ENCODE results near the gene SFSWAP. TPM values are rescaled to one million over a fixed set of nuclear protein-coding genes. Genes with fewer than 3 reads are reported as not detected.

SFSWAP gene
- total RNA-seq, 1 experiment from 2014 or later = 37.4 TPM

DNA sequence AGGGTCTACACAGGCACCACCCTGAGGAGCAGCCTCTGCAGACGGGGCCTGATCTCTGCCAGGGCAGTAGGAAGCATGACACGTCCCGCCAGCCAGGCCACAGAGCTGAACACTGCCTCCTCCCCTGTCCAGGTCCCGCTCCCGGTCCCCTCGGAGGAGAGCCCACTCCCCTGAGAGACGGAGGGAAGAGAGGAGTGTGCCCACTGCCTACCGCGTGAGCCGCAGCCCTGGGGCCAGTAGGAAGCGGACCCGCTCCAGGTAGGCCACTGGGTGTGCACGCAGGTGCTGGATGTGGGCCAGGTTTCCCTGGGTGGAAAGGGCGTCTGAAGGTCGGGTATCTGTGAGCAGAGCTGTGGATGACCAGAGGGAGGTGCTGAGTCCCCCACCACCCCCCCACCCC lies 75.4 kb downstream of the SFSWAP start:
- no peak for DNase-seq (ENCODE audit: low spot score)

DNA sequence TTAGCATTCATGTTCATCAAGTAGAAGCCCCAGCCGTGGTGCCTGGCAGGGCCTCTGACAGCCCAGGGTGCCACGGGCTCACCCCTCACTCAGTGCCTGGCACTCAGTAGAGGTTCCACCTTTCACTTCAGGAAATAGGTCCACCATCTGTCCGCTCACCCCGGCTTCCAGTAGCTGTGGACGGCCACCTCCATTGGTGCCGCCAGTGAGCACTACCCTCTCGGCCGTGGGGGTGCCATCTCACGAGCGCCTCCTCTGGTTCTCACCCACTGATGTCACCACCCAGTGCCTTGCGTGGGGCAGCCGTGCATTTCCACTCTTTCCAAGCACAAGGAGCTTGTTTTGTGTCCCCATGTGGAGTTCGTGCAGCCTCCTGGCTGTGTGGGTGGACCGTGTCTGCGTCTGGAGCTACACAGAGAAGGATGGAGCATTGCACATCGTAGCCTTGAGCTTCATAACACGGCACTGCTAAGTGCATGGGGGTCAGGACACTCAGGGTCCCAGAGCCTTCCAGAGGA lies 76.3 kb downstream of the SFSWAP start:
- DNase-seq (ENCODE audit: low spot score) = no peak

- no peak for DNase-seq (ENCODE audit: low spot score)
Observed at GRCh38 chr12:131788070-131788469, 77.2 kb downstream of the SFSWAP start.

DNA sequence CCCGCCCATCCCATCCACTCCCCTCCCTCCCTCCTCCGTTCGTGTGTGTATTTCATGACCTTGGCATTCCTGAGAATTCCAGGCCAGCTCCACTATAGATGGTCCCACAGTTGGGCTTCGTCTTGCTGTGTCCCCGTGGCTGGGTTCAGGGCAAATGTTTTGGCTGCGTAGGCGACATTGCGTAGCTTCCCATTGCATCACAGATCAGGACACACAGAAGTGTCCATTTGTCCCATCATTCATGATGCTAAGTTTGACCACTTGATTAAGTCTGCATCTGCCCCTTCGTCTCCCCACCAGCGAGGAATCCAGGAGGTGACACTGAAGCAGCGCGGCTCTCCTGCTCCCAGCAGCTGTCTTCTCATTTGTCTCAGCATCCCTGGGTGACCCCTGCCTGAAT lies 78.7 kb downstream of the SFSWAP start:
- no peak for DNase-seq (ENCODE audit: low spot score)

GRCh38 chr12:131793243-131794022 lies 82.5 kb downstream of the SFSWAP start:
- DNase-seq (ENCODE audit: low spot score) = no peak

DNA sequence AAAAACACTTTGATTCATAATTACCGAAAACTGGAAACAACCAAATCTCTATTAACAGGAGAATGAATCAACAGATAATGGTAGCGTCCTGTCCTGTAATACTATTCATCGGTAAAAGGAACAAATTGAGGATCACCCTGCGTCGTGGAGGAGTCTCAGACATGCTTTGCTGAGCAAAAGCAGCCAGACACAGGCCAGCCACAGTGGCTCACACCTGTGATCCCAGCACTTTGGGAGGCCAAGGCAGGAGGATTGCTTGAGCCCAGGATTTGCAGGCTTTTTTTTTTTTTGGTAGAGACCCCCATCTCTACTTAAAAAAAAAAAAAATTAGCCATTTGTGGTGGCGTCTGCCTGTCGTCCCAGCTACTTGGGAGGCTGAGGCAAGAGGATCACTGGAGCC lies 83.2 kb downstream of the SFSWAP start:
- DNase-seq (ENCODE audit: low spot score) = no peak

DNA sequence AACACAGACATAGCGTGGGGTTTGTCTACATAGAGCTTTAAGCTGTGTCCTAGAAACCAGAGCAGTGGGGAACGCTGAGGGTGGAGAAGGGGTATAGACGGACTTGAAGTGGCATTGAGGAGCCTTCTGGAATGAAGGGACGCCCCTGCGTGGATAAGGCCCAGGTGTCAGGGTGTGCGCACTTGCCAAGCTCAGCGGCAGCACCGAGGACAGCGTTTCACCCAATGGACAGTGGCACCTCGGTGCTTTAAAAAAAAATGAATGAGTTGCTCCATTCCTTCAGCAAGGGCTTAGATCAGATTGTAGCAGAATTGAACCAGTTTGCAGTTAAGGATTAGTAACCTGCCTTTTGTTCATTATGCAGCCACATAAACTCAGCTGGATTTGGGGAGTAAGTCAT lies 83.7 kb downstream of the SFSWAP start:
- no peak for DNase-seq (ENCODE audit: low spot score)

DNA sequence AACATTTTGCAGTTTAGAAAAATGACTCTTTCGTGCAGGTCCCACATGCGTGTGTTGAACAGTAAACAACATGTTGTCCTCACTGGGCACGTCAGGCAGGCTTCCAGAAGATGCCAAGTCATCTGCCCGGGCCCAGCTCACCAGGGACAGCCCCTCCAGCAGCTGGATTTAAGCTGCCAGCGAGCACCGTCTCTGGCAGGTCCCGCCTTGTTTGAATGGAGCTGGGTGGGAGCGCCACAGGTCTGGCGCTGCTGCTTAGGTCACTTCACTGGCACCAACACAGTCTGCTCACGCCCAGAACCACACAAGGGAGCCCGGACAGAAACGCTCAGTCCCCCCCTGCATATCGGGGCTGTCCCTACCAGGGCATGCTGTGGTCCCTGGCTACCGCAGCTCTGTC lies 84.2 kb downstream of the SFSWAP start:
- DNase-seq (ENCODE audit: low spot score) = no peak

- peak; percentile 34 for DNase-seq (ENCODE audit: low spot score)
Observed at GRCh38 chr12:131795690-131796410, 85.0 kb downstream of the SFSWAP start.

- DNase-seq (ENCODE audit: low spot score) = no peak
Observed at GRCh38 chr12:131796411-131796736, 85.5 kb downstream of the SFSWAP start.

DNA sequence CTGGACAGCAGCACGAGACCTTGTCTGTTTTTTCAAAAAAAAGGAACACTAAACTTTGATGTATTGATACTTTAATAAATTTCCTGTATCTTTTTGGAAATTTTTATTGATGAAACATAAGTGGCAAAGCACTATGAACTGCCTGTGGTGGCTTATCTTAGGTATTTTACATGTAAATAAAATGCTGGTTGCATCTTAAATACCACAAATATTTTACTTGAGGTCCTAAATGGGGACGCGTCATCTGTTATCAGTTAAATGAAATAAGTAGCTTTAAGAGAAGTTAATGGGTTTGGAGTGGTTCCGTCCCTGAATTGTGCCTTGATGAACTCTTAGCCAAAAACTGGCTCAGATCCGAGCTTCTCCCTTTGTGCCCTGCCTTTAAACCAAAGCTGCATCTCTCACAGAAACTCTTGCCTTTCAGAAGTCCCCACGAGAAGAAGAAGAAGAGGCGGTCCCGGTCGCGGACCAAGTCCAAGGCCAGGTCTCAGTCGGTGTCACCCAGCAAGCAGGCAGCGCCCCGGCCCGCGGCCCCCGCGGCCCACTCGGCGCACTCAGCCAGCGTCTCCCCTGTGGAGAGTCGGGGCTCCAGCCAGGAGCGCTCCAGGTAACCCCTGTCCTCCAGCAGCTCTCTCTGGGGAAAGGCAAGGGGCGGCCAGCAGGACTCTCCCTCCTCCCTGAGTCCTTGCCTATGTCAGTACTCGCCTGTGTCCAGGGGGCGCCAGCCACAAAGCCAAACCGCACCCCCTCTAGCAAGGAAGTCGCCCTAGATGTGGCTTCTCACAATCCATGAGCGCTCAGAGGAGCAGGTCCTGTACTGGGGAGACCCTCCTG lies 86.1 kb downstream of the SFSWAP start:
- no peak for DNase-seq (ENCODE audit: low spot score)

GRCh38 chr12:131797588-131797934 lies 86.7 kb downstream of the SFSWAP start:
- DNase-seq (ENCODE audit: low spot score) = no peak

- no peak for DNase-seq (ENCODE audit: low spot score)
Observed at GRCh38 chr12:131799195-131799594, 88.3 kb downstream of the SFSWAP start.

DNA sequence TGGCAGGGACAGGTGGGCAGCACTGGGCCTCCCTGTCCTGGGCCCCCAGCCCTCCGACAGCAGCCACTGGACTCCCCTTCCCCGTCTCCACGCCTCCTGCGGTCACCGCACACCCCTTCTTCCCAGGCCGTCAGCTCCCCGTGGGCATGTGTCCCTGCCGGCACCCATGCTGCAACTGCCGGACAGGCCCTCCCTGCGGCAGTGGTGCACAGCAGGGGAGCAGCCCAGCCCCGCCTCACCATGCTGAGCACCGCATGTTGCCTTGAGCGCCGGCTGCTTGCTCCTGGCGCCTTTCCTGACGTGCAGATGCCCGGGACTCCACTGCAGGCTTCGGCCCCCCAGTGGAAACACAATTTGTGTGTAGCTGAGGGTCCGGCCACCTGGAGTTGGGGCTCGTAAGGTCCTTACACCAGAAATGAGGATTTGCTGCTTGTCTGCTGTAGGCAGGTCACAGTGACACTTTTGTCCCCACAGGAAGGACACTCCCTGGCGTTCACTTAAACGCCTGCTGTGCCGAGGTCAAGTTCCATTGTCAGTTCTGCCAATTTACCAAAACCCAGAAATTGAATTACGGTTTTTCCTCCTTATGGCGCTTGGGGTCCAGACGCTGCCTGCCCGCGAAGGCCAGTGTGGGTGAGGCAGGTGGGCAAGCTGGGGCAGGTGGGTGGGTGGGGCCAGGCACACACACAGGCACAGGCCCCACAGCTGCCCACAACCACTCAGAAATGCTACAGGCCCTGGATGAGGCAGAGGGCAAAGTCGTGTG lies 89.1 kb downstream of the SFSWAP start:
- DNase-seq (ENCODE audit: low spot score) = no peak

DNA sequence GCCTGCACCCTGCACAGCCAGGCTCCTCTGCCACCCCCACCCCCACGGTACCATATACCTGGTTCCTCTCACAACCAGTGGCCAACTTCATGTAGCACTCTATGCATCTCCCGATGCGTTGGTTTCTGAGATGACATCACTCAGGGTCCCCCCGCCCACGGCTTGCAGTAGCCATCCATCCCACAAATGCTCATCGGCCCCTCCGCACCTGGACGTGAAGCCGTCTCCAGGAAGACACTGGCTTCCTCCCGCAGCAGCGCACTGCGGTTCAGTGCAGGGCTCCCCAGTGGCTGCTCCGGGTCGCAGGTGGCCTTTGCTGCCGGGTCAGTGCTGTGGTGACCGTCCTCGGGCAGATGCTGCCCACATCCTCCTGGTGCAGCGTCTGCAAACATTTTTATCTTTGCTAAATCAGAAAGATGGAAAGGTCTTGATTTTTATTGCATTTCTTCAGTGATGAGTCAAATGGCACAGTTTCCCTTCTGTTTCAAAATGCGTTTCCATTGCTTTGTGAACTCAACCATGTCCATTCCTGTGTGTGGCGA lies 89.8 kb downstream of the SFSWAP start:
- no peak for DNase-seq (ENCODE audit: low spot score)

GRCh38 chr12:131801254-131801866 lies 90.5 kb downstream of the SFSWAP start:
- DNase-seq (ENCODE audit: low spot score) = no peak

GRCh38 chr12:131803961-131804521 lies 93.2 kb downstream of the SFSWAP start:
- no peak for DNase-seq (ENCODE audit: low spot score)

DNA sequence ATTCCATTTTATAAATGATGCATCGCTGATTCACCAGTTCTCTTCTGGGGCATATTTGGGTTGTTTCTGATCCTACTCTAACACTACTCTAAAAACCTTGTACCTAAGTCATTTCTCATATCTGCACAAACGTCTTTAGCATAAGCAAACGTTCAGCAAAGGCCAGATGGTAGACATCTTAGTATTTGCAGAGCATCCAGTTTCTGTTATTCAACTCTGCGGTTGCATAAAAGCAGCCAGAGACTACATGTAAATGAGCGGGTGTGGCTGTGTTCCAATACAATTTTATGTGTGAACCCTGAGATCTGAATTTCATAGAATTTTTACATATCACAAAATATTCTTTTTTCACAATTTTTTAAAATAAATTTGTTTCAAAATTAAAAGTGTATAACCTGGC lies 94.5 kb downstream of the SFSWAP start:
- no peak for DNase-seq (ENCODE audit: low spot score)

GRCh38 chr12:131806674-131807073 lies 95.8 kb downstream of the SFSWAP start:
- DNase-seq (ENCODE audit: low spot score) = no peak

DNA sequence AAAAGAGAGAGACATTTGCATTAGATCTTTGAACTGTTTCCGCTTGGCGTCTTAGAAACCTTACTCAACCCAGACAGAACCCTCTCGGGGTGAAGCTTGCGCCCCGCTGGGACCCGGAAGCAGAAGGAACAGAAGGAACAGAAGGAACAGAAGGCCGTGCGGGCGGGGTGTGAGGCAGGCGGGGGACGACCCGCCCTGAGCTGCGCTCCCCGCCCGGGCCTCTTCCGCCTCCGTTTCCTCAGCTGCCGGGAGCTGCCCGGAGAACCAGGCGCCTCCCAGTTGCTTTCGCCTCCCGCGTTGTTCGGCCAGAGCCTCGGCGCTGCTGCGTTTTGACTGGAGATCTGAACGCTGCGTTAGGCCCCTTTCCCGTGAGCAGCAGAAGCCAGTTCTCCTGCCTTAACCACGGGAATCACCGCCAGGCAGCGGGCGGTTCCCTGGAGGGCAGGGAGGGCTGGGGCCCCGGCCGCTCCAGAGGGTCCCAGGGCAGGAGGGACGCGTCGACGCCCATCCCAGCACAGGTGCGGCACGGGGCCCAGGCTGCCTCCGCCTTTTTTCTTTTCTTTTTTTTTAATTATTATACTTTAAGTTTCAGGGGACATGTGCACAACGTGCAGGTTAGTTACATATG lies 98.0 kb downstream of the SFSWAP start:
- DNase-seq (ENCODE audit: low spot score) = no peak

Data from HT-29 (cell line).